Inferior parietal cortex (tissue), 1 donor: ENCODE measurements around the gene NFAM1.

Experiments
- DNase-seq: peaks from one replicate; pipeline ENCODE4 v3.0.0-alpha.2; 2016; ENCODE audit errors: extremely low spot score

The NFAM1 gene

GRCh38 chr22:42432020-42432596, at the start of gene NFAM1:
Gene NFAM1, minus strand, starts transcription at chr22:42432403. Its CDS starts 46 bp downstream, at chr22:42432357.
- no peak for DNase-seq

- DNase-seq: no peak
Measured at GRCh38 chr22:42475122-42475521, 42.9 kb upstream of the NFAM1 start.

GRCh38 chr22:42473484-42474193, 41.4 kb upstream of the NFAM1 start:
- peak; percentile 56 for DNase-seq

- DNase-seq: no peak
Measured at GRCh38 chr22:42472671-42473070, 40.5 kb upstream of the NFAM1 start.

GRCh38 chr22:42471441-42471840, 39.2 kb upstream of the NFAM1 start:
- DNase-seq: no peak

GRCh38 chr22:42470366-42471082, 38.3 kb upstream of the NFAM1 start:
- DNase-seq: peak; percentile 11

- no peak for DNase-seq
Measured at GRCh38 chr22:42468841-42469240, 36.6 kb upstream of the NFAM1 start.

- no peak for DNase-seq
Measured at GRCh38 chr22:42462016-42462415, 29.8 kb upstream of the NFAM1 start.

GRCh38 chr22:42461511-42461910, 29.3 kb upstream of the NFAM1 start:
- DNase-seq: no peak

GRCh38 chr22:42459287-42460063, 27.3 kb upstream of the NFAM1 start:
- no peak for DNase-seq

- no peak for DNase-seq
Measured at GRCh38 chr22:42452916-42453315, 20.7 kb upstream of the NFAM1 start.

- DNase-seq: no peak
Measured at GRCh38 chr22:42452456-42452855, 20.3 kb upstream of the NFAM1 start.

- no peak for DNase-seq
Measured at GRCh38 chr22:42451499-42452145, 19.4 kb upstream of the NFAM1 start.

GRCh38 chr22:42450862-42451261, 18.7 kb upstream of the NFAM1 start:
- DNase-seq: no peak

- no peak for DNase-seq
Measured at GRCh38 chr22:42446151-42446550, 13.9 kb upstream of the NFAM1 start.

- DNase-seq: peak; percentile 78
Measured at GRCh38 chr22:42444077-42444904, 12.1 kb upstream of the NFAM1 start.

GRCh38 chr22:42443240-42444076, 11.3 kb upstream of the NFAM1 start:
- DNase-seq: peak; percentile 15

GRCh38 chr22:42442748-42443147, 10.5 kb upstream of the NFAM1 start:
- no peak for DNase-seq

- DNase-seq: no peak
Measured at GRCh38 chr22:42440728-42441127, 8.5 kb upstream of the NFAM1 start.
